H9 (cell line): ENCODE measurements around the gene C14orf39. TPM values are rescaled to one million over a fixed set of nuclear protein-coding genes. Genes with fewer than 3 reads are reported as not detected.

ENCODE experiments used
- DNase-seq: peaks from one replicate; pipeline ENCODE4 v3.0.0-alpha.2; 2017
- H2AFZ ChIP-seq: one replicate; pipeline ENCODE4 v1.6.1; 2013; ENCODE audit warnings: mild to moderate bottlenecking, low read length, control low read depth, moderate library complexity
- H2AK5ac ChIP-seq: 2 replicates; pipeline ENCODE4 v1.6.1; 2013; ENCODE audit warnings: low read length, control low read depth, mixed read lengths; ENCODE audit not compliant: insufficient read length
- H2BK120ac ChIP-seq: one replicate; pipeline ENCODE4 v1.6.1; 2013; ENCODE audit warnings: low read depth, mild to moderate bottlenecking, low read length, control low read depth, inconsistent platforms; ENCODE audit not compliant: poor library complexity, severe bottlenecking
- H2BK12ac ChIP-seq: 2 replicates; pipeline ENCODE4 v1.6.1; 2013; ENCODE audit warnings: low read length, control low read depth, mixed read lengths, low read depth; ENCODE audit not compliant: insufficient read length
- H2BK15ac ChIP-seq: 2 replicates; pipeline ENCODE4 v1.6.1; 2013; ENCODE audit warnings: low read depth, low read length, control low read depth
- H2BK20ac ChIP-seq: one replicate; pipeline ENCODE4 v1.6.1; 2013; ENCODE audit warnings: low read depth, mild to moderate bottlenecking, low read length, control low read depth, inconsistent platforms; ENCODE audit not compliant: poor library complexity, severe bottlenecking
- H2BK5ac ChIP-seq: 2 replicates; pipeline ENCODE4 v1.6.1; 2013; ENCODE audit warnings: low read length, control low read depth, mixed read lengths; ENCODE audit not compliant: insufficient read length
- H3K14ac ChIP-seq: 2 replicates; pipeline ENCODE4 v1.6.1; 2013; ENCODE audit warnings: low read length, control low read depth; ENCODE audit not compliant: insufficient read depth
- H3K18ac ChIP-seq: 2 replicates; pipeline ENCODE4 v1.6.1; 2013; ENCODE audit warnings: low read depth, mild to moderate bottlenecking, mixed read lengths, low read length, control low read depth; ENCODE audit not compliant: insufficient read length
- H3K23ac ChIP-seq: 2 replicates; pipeline ENCODE4 v1.6.1; 2013; ENCODE audit warnings: low read length, control low read depth, mixed read lengths, low read depth; ENCODE audit not compliant: insufficient read length
- H3K23me2 ChIP-seq: 2 replicates; pipeline ENCODE4 v1.6.1; 2013; ENCODE audit warnings: low read depth, mild to moderate bottlenecking, mixed read lengths, low read length, control low read depth; ENCODE audit not compliant: insufficient read length, poor library complexity, severe bottlenecking
- H3K27ac ChIP-seq: 2 replicates; pipeline ENCODE4 v1.5.1; 2013; ENCODE audit warnings: low read length, control low read depth, mixed read lengths, low read depth; ENCODE audit not compliant: insufficient read length
- H3K27me3 ChIP-seq: 2 replicates; pipeline ENCODE4 v1.6.1; 2013; ENCODE audit warnings: low read length, control low read depth, inconsistent platforms; ENCODE audit not compliant: insufficient read depth
- H3K4ac ChIP-seq: 2 replicates; pipeline ENCODE4 v1.6.1; 2013; ENCODE audit warnings: low read depth, mild to moderate bottlenecking, control low read depth, inconsistent platforms, low read length, moderate library complexity
- H3K4me1 ChIP-seq: 2 replicates; pipeline ENCODE4 v1.6.1; 2013; ENCODE audit warnings: low read length, control low read depth, inconsistent platforms; ENCODE audit not compliant: insufficient read depth
- H3K4me2 ChIP-seq: 2 replicates; pipeline ENCODE4 v1.6.1; 2013; ENCODE audit warnings: low read length, control low read depth, mixed read lengths; ENCODE audit not compliant: insufficient read length, insufficient read depth
- H3K56ac ChIP-seq: 2 replicates; pipeline ENCODE4 v1.6.1; 2013; ENCODE audit warnings: low read depth, mild to moderate bottlenecking, mixed read lengths, low read length, control low read depth; ENCODE audit not compliant: insufficient read length
- H3K79me1 ChIP-seq: 2 replicates; pipeline ENCODE4 v1.6.1; 2013; ENCODE audit warnings: low read depth, mild to moderate bottlenecking, moderate library complexity, low read length, control low read depth, inconsistent platforms; ENCODE audit not compliant: insufficient read depth, poor library complexity, severe bottlenecking
- H3K79me2 ChIP-seq: 2 replicates; pipeline ENCODE4 v1.6.1; 2013; ENCODE audit warnings: low read length, control low read depth, inconsistent platforms; ENCODE audit not compliant: insufficient read depth
- H3K9ac ChIP-seq: 2 replicates; pipeline ENCODE4 v1.6.1; 2013; ENCODE audit warnings: low read length, control low read depth, mixed read lengths; ENCODE audit not compliant: insufficient read length; ENCODE audit errors: extremely low read depth
- H3K9me3 ChIP-seq: one replicate; pipeline ENCODE4 v1.6.1; 2013; ENCODE audit warnings: low read depth, low read length, inconsistent platforms; ENCODE audit not compliant: control insufficient read depth
- H3T11ph ChIP-seq: one replicate; pipeline ENCODE4 v1.6.1; 2013; ENCODE audit warnings: mild to moderate bottlenecking, low read length, control low read depth, inconsistent platforms
- H4K20me1 ChIP-seq: one replicate; pipeline ENCODE4 v1.6.1; 2013; ENCODE audit not compliant: control insufficient read depth, insufficient read length, insufficient read depth
- H4K5ac ChIP-seq: 2 replicates; pipeline ENCODE4 v1.6.1; 2013; ENCODE audit warnings: low read depth, mild to moderate bottlenecking, mixed read lengths, low read length, control low read depth; ENCODE audit not compliant: insufficient read length
- H4K8ac ChIP-seq: replicated peaks from 2 replicates; pipeline ENCODE4 v1.6.1; 2013; ENCODE audit warnings: low read length, control low read depth, mixed read lengths, low read depth; ENCODE audit not compliant: insufficient read length
- H4K91ac ChIP-seq: 2 replicates; pipeline ENCODE4 v1.6.1; 2013; ENCODE audit warnings: low read depth, mild to moderate bottlenecking, moderate library complexity, mixed read lengths, low read length, control low read depth; ENCODE audit not compliant: insufficient read length
- H3K27ac Mint-ChIP-seq, 3 experiments: 2 replicates in 2 of 3; 3 replicates in 1 of 3; pipeline ENCODE4 v1.8.0; 2020 to 2021; ENCODE audit warnings: mixed read lengths in 3 of 3, mild to moderate bottlenecking in 1 of 3, moderate library complexity in 1 of 3
- H3K27me3 Mint-ChIP-seq: 2 replicates; pipeline ENCODE4 v1.8.0; 2021; ENCODE audit warnings: low read depth, mild to moderate bottlenecking, moderate library complexity, mixed read lengths
- H3K36me3 Mint-ChIP-seq, 3 experiments: 2 replicates in 2 of 3; 3 replicates in 1 of 3; pipeline ENCODE4 v1.8.0; 2020 to 2021; ENCODE audit warnings: low read depth in 3 of 3, mixed read lengths in 3 of 3; ENCODE audit not compliant: insufficient read depth in 1 of 3
- H3K4me1 Mint-ChIP-seq, 2 experiments: 2 replicates each; pipeline ENCODE4 v1.8.0; 2020; ENCODE audit warnings: mixed read lengths in 2 of 2
- H3K4me3 Mint-ChIP-seq, 2 experiments: 2 replicates in 1 of 2; 3 replicates in 1 of 2; pipeline ENCODE4 v1.8.0; 2020 to 2021; ENCODE audit warnings: mild to moderate bottlenecking in 2 of 2, mixed read lengths in 2 of 2, moderate library complexity in 1 of 2
- H3K9me3 Mint-ChIP-seq, 2 experiments: 2 replicates in 1 of 2; 3 replicates in 1 of 2; pipeline ENCODE4 v1.8.0; 2020; ENCODE audit warnings: mild to moderate bottlenecking in 2 of 2, mixed read lengths in 2 of 2, moderate library complexity in 1 of 2
- CTCF ChIP-seq: fragments of 200-600 bp; sonication (generic); conservative IDR thresholded peaks from 3 replicates; pipeline ENCODE4 v1.8.0; 2021; ENCODE audit warnings: antibody characterized with exemption, mild to moderate bottlenecking
- WGBS: extraction: QIAGEN DNeasy Blood & Tissue Kit; methylation state at CpG from one replicate; pipeline ENCODE4 v1.1.7; 2013; ENCODE audit warnings: missing lambda C conversion rate, low lambda C conversion rate, mixed read lengths; ENCODE audit not compliant: insufficient read length; ENCODE audit errors: extremely low coverage; 5-methylcytosine and 5-hydroxymethylcytosine counted together
- total RNA-seq: library from RNA; stranded (reverse); gene quantifications from 2 replicates; pipeline ENCODE4 v1.2.1, GENCODE V29; 2021

Gene C14orf39
- total RNA-seq, 1 experiment from 2014 or later, result 1.8 TPM

GRCh38 chr14:60505448-60505847 is 19.6 kb upstream of the C14orf39 start:
- Mint-ChIP-seq H3K4me3 (no peak overlapping the region), H3K27ac (no peak overlapping the region; a peak in 1 of 7 replicates), H3K4me1 (peaks cover 24 to 41% of the 10 kb centered on the region in 2 experiments), H3K36me3 (no peaks in the 10 kb centered on the region), H3K9me3 (peaks cover 3 to 10% of the 10 kb centered on the region in 2 experiments; a peak in 1 of 5 replicates), H3K27me3 (peaks cover 99% of the 10 kb centered on the region)
- no peak overlapping the region for H2AK5ac ChIP-seq
- no peak for DNase-seq
- H3T11ph ChIP-seq, result no peak overlapping the region
- H3K23ac ChIP-seq, result no peak overlapping the region
- H3K23me2 ChIP-seq, result peaks cover 16% of the 10 kb centered on the region
- H3K14ac ChIP-seq, result no peak overlapping the region
- no peaks in the 10 kb centered on the region for H3K9me3 ChIP-seq
- WGBS, result no CpG with 5 or more reads among the region's 2 CpGs
- H3K79me1 ChIP-seq, result no peaks in the 10 kb centered on the region
- H3K4me2 ChIP-seq, result no peak overlapping the region
- H4K8ac ChIP-seq, result no peak overlapping the region
- no peak overlapping the region for H3K18ac ChIP-seq
- H3K79me2 ChIP-seq, result no peaks in the 10 kb centered on the region
- no peak overlapping the region for H2BK120ac ChIP-seq
- H3K9ac ChIP-seq, result no peak overlapping the region
- no peak overlapping the region for H2AFZ ChIP-seq
- H3K4ac ChIP-seq, result no peak overlapping the region
- H3K27me3 ChIP-seq, result peaks cover 58% of the 10 kb centered on the region
- H3K4me1 ChIP-seq, result no peaks in the 10 kb centered on the region; the same call in 1 of the 2 replicates
- H3K27ac ChIP-seq, result no peak overlapping the region
- no peak overlapping the region for H2BK15ac ChIP-seq
- H4K91ac ChIP-seq, result no peak overlapping the region
- H4K5ac ChIP-seq, result no peak overlapping the region
- no peak overlapping the region for H2BK20ac ChIP-seq
- H2BK5ac ChIP-seq, result no peak overlapping the region
- H3K56ac ChIP-seq, result no peak overlapping the region
- no peak overlapping the region for H2BK12ac ChIP-seq
- TF ChIP-seq CTCF, result no peak
- H4K20me1 ChIP-seq, result peaks cover 2% of the 10 kb centered on the region
